Measurements from ENCODE around the gene RASSF5.

RASSF5 gene

DNA sequence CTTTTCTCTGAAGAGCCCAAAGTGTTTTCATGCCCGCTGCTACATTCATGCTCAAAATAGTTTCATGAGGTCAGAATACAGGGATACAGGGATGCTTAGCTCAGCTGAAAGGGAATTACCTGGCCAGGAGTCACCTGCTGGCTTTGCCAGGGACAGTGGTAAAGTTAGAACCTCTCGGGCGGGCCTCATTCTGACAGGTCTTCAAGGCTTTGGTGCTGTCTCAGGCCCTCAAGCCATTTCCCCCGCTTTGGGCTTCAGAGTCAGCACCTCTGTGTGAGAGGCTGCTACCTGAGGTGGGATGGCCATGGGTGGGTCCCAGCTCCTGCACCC is 5.5 kb downstream of the RASSF5 start:
- DNase-seq (ENCODE audit: low read depth in 2 of 2) = no peak
- H3K4me3 ChIP-seq (replicated peaks in 1 of 2; ENCODE audit: low read depth in 2 of 2, low read length in 2 of 2) = no peak overlapping the region
- TF ChIP-seq, protein P1, sequence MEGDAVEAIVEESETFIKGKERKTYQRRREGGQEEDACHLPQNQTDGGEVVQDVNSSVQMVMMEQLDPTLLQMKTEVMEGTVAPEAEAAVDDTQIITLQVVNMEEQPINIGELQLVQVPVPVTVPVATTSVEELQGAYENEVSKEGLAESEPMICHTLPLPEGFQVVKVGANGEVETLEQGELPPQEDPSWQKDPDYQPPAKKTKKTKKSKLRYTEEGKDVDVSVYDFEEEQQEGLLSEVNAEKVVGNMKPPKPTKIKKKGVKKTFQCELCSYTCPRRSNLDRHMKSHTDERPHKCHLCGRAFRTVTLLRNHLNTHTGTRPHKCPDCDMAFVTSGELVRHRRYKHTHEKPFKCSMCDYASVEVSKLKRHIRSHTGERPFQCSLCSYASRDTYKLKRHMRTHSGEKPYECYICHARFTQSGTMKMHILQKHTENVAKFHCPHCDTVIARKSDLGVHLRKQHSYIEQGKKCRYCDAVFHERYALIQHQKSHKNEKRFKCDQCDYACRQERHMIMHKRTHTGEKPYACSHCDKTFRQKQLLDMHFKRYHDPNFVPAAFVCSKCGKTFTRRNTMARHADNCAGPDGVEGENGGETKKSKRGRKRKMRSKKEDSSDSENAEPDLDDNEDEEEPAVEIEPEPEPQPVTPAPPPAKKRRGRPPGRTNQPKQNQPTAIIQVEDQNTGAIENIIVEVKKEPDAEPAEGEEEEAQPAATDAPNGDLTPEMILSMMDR (IDR thresholded peaks at IDR 0.05; ENCODE audit: low read depth, low read length) = no peak

DNA sequence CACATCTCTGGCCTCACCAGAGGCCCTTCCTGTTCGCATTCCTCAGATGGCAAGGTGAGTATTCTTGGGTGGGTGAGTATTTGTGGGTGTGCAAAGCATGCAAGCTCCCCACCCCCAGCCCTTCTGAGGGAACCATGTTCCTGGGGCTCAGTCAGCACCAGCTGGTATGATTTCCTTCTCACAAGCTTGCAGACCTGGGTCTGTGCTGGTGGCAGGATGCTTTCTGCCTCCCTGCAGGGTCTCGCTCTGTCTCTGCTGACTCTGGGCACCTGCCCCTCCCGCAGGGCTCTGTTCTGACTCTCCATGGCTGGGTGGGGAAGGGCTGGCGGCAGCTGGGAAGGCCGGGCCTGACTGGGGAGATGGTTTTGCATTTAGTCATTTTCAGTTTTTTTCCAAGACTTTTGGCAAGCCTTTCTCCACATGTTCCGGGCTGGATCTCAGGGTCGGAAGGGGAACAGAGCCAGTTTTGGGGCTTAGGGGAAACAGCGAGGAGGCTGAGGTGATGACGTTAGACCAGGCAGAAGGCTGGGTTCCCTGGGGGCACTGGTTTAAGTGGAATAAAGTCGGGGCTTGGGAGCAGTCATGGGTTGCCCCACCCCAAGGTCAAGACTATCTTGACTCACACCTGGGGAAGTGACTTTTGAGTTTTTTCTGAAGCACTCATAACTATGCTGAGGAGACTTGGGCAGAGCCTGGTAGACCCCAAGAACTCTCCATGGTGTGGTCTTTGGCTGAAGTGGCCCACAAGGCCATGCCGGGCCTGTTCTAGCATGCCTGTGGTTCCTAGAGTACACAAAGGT is 6.2 kb downstream of the RASSF5 start:
- TF ChIP-seq, protein P1 (IDR thresholded peaks at IDR 0.05; ENCODE audit: low read depth, low read length) = no peak
- DNase-seq (ENCODE audit: low read depth in 2 of 2) = peak; percentile 92 to 94
- no peak overlapping the region for H3K4me3 ChIP-seq (replicated peaks in 1 of 2; ENCODE audit: low read depth in 2 of 2, low read length in 2 of 2)

DNA sequence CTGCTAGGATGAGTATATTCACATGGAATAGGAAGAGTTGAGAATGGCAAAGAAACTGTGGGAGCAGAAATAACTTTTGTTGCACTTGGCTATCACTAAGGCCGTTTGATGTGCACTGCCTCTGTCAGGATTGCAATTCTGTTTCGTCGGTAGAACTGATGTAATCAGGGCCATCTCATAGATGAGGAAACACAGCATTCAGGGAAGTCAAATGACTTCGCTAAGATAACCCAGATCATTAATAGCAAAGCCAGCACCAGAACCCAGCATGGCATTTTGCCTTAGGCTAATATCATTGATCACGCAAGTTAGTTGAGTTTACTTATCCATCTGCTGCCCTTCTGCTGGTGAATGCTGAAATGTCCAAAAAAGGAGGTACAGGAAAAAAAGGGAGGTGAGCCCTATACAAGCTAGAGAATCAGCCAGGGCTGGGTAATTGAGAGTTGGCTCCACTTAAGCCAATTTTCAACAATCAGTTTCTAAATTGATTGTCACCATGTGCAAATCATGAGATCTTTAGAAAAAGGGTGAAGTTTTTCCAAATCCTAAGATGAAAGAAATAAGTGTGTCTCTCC is 7.6 kb downstream of the RASSF5 start:
- H3K4me3 ChIP-seq (replicated peaks in 1 of 2; ENCODE audit: low read depth in 2 of 2, low read length in 2 of 2) = no peak overlapping the region
- DNase-seq (ENCODE audit: low read depth in 2 of 2) = no peak
- TF ChIP-seq, protein P1 (IDR thresholded peaks at IDR 0.05; ENCODE audit: low read depth, low read length) = no peak

DNA sequence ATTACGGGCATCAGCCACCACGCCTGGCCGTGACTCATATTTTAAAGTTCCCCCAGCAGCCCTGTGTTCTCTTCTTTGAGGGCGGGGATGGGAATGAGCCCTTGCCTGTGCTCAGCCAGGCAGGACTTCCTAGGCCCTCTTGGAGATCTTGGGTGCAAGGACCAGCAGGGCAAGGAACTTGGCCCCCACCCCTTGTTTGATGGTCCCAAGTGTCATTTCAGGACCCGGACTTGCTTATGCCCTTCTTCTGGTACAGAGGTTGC is 9.3 kb downstream of the RASSF5 start:
- H3K4me3 ChIP-seq (replicated peaks in 1 of 2; ENCODE audit: low read depth in 2 of 2, low read length in 2 of 2) = no peak overlapping the region
- DNase-seq (ENCODE audit: low read depth in 2 of 2) = no peak
- TF ChIP-seq, protein P1 (IDR thresholded peaks at IDR 0.05; ENCODE audit: low read depth, low read length) = no peak

DNA sequence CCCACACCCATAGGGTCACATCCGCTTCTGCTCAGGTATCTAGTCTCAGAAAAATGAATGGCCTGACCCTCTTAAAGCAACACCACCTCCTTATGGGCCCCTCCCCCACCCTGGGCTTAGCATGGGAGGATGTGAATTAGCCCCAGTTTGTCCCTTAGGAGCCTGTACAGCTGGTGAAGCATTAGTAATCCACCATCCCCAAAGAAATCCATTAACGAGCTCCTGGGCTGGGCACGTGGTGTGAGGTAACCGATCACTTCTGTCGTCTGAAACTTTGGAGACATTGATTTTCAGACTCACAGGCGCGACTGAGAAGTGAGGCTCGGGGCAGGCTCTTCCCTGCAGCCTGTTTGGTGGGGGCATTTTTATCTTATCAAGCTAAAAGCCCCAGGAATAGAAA is 10.5 kb downstream of the RASSF5 start:
- TF ChIP-seq, protein P1 (IDR thresholded peaks at IDR 0.05; ENCODE audit: low read depth, low read length) = no peak
- H3K4me3 ChIP-seq (replicated peaks in 1 of 2; ENCODE audit: low read depth in 2 of 2, low read length in 2 of 2) = no peak overlapping the region
- no peak for DNase-seq (ENCODE audit: low read depth in 2 of 2)

DNA sequence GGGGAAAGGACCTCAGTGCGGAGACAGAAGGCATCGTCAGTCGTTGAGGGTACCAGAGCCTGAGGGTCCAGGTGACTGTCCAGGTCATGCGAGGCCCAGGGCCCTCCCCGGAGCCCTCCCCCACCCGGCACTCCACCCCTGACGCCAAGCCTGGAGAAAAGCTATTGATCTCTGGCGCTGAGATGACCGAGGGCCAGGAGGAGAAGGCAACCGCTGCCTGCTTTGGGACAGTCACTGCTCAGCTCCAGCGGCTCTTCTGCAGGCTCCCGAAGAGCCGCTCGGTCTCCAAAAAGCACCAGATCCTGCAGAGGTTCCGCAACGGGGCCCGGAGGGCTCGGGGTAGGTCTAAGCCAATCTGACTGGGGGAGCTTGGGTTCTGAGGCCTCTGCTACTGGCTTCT is 10.9 kb downstream of the RASSF5 start:
- no peak for DNase-seq (ENCODE audit: low read depth in 2 of 2)
- no peak overlapping the region for H3K4me3 ChIP-seq (replicated peaks in 1 of 2; ENCODE audit: low read depth in 2 of 2, low read length in 2 of 2)
- TF ChIP-seq, protein P1 (IDR thresholded peaks at IDR 0.05; ENCODE audit: low read depth, low read length) = no peak

DNA sequence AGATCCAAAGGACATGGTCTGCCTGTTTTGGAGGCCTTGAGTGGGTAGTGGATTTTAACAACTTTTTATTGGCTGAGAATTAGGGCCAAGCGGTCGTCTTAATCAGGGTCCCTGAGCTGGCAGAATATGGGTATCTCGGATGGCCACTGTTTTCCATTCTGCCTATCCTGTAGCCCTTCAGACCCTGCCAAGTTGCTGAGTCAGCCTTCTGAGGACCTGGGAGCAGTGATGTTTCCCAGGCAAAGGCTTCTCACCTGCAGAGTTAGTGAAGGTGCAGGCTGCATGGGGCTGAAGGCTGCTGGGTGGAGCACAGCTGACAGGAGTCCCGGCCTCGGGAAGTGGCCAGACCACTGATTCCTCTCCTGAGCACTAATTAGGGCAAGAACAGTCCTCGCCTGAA is 11.4 kb downstream of the RASSF5 start:
- TF ChIP-seq, protein P1 (IDR thresholded peaks at IDR 0.05; ENCODE audit: low read depth, low read length) = no peak
- no peak for DNase-seq (ENCODE audit: low read depth in 2 of 2)
- no peak overlapping the region for H3K4me3 ChIP-seq (replicated peaks in 1 of 2; ENCODE audit: low read depth in 2 of 2, low read length in 2 of 2)
